ENCODE results near the gene TPRX2. TPM values are rescaled to one million over a fixed set of nuclear protein-coding genes. Genes with fewer than 3 reads are reported as not detected.
"Not testable (repeated sequence)": the region's sequence is repeated elsewhere in the genome, so short reads cannot be mapped to it uniquely, and the experiment has no call there.

The TPRX2 gene
- polyA plus RNA-seq, 2 of the 4 experiments (the other 2 are of a cell fraction): not detected

DNA sequence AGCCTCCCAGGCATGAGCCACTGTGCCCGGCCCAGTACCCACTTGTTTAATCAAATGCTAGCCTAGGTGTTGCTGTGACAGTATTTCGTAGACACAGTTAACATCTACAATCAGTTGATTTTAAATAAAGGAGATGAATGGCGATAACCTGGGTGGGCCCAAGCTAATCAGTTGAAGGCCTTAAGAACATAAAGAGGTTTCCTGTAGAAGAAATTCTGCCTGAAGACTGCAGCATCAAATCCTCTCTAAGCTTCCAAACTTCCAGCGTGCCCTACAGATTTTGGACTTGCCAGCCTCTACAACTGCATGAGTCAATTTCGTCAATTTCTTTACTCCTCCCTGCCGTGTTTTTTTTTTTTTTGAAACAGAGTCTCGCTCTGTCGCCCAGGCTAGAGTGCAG is 40.3 kb downstream of the TPRX2 start (continued):
- TF ChIP-seq ATOH8 (CRISPR knock-in tag; IDR thresholded peaks at IDR 0.05; ENCODE audit: low read depth): no peak
- TF ChIP-seq MAZ (IDR thresholded peaks at IDR 0.05; ENCODE audit: borderline replicate concordance, low read depth, low read length): no peak
- no peak for TF ChIP-seq FOXS1 (CRISPR knock-in tag; IDR thresholded peaks at IDR 0.05)
- no peak for TF ChIP-seq JUN (IDR thresholded peaks at IDR 0.05)
- no peak for TF ChIP-seq PHF8 (IDR thresholded peaks at IDR 0.05; ENCODE audit: borderline replicate concordance, low read depth)
- TF ChIP-seq NR3C1 (IDR thresholded peaks at IDR 0.05): no peak
- TF ChIP-seq POLR2AphosphoS2 (conservative IDR thresholded peaks at IDR 0.05; ENCODE audit: low read length): no peak
- no peak for TF ChIP-seq CHD2 (IDR thresholded peaks at IDR 0.05; ENCODE audit: low read length, partially characterized antibody)
- TF ChIP-seq HOXB5 (CRISPR knock-in tag; IDR thresholded peaks at IDR 0.05): no peak
- TF ChIP-seq, protein P1, sequence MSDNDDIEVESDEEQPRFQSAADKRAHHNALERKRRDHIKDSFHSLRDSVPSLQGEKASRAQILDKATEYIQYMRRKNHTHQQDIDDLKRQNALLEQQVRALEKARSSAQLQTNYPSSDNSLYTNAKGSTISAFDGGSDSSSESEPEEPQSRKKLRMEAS (IDR thresholded peaks at IDR 0.05): no peak
- no peak for TF ChIP-seq EHMT2 (IDR thresholded peaks at IDR 0.05; ENCODE audit: low read depth)
- no peak for TF ChIP-seq ZC3H11A (IDR thresholded peaks at IDR 0.05)

- Histone ChIP-seq H3K4me3 (no peak overlapping the region), H3K4me1 (no peaks in the 10 kb centered on the region), H3K27ac (no peak overlapping the region), H3K4me2 (no peak overlapping the region), H3K9me3 (peaks cover 5% of the 10 kb centered on the region; the same call in 2 of the 3 replicates)
- no peak for DNase-seq (ENCODE audit: low read depth in 1 of 2, low spot score in 1 of 2)
- no peak for FAIRE-seq
- 71% methylated on average over 7 of the region's 7 CpGs for WGBS (ENCODE audit: missing lambda C conversion rate)
- ChIA-PET CTCF (interaction anchor here (1.0 to 1.4 kb wide), 2 partner anchors 24 to 26 kb away, joined by 3 read pairs; no protein-coding TSS in a partner anchor), POLR2A (no interaction called here)
- ATAC-seq: peak; percentile 38 to 56; a peak in 4 of 6 replicates
- TF ChIP-seq FOSL2 (IDR thresholded peaks at IDR 0.05) (no peak), FOSL2 (CRISPR knock-in tag; IDR thresholded peaks at IDR 0.05) (no peak), ESRRA (IDR thresholded peaks at IDR 0.05; ENCODE audit: borderline replicate concordance, low read length) (no peak), HMGXB4 (CRISPR knock-in tag; IDR thresholded peaks at IDR 0.05; ENCODE audit: borderline replicate concordance) (no peak), ZC3H11A (IDR thresholded peaks at IDR 0.05) (no peak), EHMT2 (IDR thresholded peaks at IDR 0.05; ENCODE audit: low read depth) (no peak), KDM1A (IDR thresholded peaks at IDR 0.05; ENCODE audit: low read depth) (no peak)
Observed at GRCh38 chr19:47901370-47901769, 42.3 kb downstream of the TPRX2 start.

GRCh38 chr19:47909350-47909749 is 50.3 kb downstream of the TPRX2 start:
- H3K9me3 ChIP-seq; H3K4me3 ChIP-seq; ATAC-seq; FAIRE-seq; H3K27ac ChIP-seq; CTCF ChIA-PET; POLR2A ChIA-PET; DNase-seq (ENCODE audit: low read depth in 1 of 2, low spot score in 1 of 2); H3K4me1 ChIP-seq: not testable (repeated sequence)
- H3K4me2 ChIP-seq: 0 out of 3 replicates have a peak overlapping the region, but pooled peaks have one; percentile 37
- TF ChIP-seq SMC3 (IDR thresholded peaks at IDR 0.05): peak; percentile 20; the same call in 1 of the 3 replicates
- TF ChIP-seq, protein P2, sequence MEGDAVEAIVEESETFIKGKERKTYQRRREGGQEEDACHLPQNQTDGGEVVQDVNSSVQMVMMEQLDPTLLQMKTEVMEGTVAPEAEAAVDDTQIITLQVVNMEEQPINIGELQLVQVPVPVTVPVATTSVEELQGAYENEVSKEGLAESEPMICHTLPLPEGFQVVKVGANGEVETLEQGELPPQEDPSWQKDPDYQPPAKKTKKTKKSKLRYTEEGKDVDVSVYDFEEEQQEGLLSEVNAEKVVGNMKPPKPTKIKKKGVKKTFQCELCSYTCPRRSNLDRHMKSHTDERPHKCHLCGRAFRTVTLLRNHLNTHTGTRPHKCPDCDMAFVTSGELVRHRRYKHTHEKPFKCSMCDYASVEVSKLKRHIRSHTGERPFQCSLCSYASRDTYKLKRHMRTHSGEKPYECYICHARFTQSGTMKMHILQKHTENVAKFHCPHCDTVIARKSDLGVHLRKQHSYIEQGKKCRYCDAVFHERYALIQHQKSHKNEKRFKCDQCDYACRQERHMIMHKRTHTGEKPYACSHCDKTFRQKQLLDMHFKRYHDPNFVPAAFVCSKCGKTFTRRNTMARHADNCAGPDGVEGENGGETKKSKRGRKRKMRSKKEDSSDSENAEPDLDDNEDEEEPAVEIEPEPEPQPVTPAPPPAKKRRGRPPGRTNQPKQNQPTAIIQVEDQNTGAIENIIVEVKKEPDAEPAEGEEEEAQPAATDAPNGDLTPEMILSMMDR (IDR thresholded peaks at IDR 0.05): peak; percentile 39; the same call in 2 of the 3 replicates
- TF ChIP-seq RAD21 (conservative IDR thresholded peaks at IDR 0.05 in 1 of 2, IDR thresholded peaks at IDR 0.05 in 1 of 2): peak; percentile 26 to 43; a peak in 2 of 5 replicates
- 2% methylated on average over 10 of the region's 14 CpGs for WGBS (ENCODE audit: missing lambda C conversion rate)
